GM08714 (cell line): ENCODE results near the gene EXOC7.
"Not testable (repeated sequence)": the region's sequence is repeated elsewhere in the genome, so short reads cannot be mapped to it uniquely, and the experiment has no call there.

Source experiments
- H3K4me3 ChIP-seq: fragments of 200-500 bp; sonication (Bioruptor generic); 2 replicates; pipeline ENCODE4 v1.5.1; 2014; ENCODE audit warnings: mild to moderate bottlenecking, low read length, inconsistent platforms
- ZNF274 ChIP-seq: IDR thresholded peaks from 2 replicates; pipeline ENCODE4 v1.6.1; 2012; ENCODE audit warnings: mild to moderate bottlenecking, low read depth, low read length

EXOC7 gene

DNA sequence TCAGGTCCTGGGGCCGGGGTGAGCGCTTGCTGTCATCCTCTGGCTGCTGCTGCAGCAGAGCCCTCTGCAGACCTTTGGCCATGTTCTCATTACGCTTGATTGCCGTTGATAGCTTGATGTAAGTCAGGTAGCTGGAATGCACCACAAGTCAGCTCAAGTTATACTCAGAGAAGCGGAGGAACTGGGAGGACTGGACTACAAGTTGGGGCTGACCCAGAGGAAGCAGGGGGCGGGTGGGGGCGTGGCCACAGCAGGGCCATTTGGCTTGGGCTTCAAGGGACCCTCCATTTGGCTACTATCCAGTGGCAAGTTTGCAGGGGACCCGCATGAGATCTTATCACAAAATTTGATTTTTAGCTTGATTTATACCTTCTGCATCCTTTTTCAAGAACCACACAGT, 57.5 kb downstream of the EXOC7 start:
- H3K4me3 ChIP-seq: no peak overlapping the region
- TF ChIP-seq ZNF274: no peak

DNA sequence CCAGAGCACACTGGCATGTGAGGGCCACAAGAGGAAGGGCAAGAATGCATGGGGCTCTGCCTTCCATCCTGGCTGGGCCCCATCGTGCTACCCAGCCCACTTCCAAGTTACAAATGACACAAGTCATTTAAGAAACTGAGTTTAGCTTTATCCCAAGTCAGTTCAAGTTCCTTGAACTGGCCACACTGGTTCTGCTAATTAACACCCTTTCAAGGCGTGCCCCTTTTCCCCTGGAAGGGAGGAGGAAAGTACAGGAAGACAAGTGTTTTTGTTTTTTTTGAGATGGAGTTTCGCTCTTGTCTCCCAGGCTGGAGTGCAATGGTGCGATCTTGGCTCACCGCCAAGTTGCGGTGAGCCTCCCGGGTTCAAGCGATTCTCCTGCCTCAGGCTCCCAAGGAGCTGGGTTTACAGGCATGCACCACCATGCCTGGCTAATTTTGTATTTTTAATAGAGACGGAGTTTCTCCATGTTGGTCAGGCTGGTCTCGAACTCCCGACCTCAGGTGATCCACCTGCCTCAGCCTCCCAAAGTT, 59.0 kb downstream of the EXOC7 start:
- H3K4me3 ChIP-seq: not testable (repeated sequence)

DNA sequence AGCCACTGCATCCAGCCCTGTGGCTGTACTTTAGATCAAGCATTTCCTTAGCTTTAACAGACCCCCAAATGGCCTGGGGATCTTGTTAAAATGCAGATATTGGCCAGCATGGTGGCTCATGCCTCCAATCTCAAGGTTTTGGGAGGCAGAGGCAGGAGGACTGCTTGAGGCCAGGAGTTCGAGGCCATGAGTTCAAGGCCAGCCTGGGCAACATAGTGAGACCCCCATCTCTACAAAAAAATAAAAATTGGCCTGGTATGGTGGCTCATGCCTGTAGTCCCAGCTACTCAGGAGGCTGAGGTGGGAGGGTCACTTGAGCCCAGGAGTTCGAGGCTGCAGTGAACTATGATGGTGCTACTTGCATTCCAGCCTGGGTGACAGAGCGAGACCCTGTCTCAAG, 60.7 kb downstream of the EXOC7 start:
- H3K4me3 ChIP-seq: not testable (repeated sequence)

DNA sequence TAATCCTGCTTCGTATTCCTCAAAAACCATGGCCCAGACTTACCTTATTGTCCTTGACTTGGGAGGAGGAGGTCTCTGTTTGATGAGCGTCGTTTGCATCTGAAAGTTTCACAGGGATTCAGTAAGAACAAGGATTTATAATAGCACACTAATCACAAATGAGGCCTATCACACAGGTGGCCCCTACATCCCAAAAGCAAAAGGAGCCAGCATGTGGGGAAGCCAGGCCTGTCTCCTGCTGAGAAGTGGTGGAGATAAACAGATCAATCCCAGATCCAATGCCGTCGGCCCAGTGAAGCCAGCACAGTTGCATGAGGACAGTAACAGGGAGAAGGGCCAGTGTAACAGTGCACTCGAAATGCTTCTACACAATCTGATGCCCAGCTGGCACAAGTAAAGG, 63.2 kb downstream of the EXOC7 start:
- TF ChIP-seq ZNF274: no peak
- no peak overlapping the region for H3K4me3 ChIP-seq

DNA sequence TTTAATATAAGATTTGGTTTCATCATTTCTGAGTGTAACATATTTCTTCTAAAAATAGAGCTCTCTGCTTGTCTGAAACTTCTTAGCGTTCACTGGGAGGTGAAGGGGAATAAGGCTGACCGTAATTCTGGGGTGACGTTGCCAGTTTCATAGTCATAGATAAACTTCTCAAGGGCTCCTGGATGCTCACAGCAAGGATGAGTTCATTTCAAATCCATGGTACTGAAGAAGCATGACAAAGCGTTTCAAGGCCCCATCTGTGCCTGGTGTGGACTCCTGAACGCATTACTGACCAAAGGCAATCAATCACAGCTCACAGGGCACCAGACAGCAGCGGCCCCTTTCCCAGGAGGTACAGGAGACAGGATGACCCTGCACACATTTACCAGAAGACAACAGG, 64.5 kb downstream of the EXOC7 start:
- TF ChIP-seq ZNF274: no peak
- H3K4me3 ChIP-seq: no peak overlapping the region

DNA sequence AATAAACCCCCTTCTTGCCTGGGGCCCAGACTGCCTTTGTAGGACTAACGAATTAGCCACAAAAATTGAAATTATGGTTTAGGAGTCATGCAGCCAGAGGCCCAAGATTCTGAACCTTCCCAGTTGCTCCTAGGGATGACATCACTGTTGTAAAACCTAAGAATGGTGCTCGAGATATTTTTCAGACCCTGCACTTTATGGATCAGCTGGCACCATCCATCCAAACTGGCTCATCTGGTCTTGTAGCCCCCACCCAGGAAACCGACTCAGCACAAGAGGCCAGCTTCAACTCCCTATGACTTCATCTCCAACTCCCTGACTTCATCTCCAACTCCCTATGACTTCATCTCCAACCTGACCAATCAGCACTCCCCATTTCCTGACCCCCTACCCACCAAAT, 65.5 kb downstream of the EXOC7 start:
- no peak overlapping the region for H3K4me3 ChIP-seq
- no peak for TF ChIP-seq ZNF274

DNA sequence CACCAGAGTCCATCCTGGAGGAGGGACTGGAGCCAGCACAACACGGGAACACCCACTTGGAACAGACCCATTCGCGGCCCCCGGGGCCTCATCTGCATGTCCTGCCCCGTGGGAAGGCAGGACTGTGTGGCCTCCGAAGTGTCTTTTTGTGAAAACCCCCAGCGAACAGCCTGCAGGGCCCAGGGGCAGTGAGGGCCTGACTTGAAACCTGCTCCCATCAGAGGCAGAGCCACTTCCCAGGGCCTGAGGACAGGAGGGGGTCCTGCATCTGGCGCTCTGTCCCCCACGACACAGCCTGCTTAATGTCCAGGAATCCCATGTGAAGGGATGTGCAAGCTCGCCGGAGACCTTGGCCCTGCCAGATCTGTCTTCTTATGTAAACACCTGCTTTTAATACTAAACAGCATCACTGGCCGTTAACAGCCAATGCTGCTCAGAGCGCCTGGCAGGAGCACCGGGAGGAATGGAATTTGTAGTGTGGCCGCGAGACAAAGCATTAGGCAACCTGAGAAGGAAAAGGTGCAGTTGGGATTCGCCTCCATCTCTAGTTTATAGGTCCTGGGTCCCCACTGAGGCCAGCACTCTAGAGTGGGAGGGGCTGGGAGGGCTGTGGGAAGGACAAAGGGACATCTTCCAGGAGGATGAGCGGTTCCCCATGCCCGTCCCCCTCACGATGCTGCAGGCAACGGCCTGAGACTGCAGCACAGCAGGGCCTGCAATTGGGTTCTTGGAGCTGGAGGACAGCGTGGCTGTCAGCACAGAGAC, 66.9 kb downstream of the EXOC7 start:
- no peak overlapping the region for H3K4me3 ChIP-seq
- TF ChIP-seq ZNF274: no peak

DNA sequence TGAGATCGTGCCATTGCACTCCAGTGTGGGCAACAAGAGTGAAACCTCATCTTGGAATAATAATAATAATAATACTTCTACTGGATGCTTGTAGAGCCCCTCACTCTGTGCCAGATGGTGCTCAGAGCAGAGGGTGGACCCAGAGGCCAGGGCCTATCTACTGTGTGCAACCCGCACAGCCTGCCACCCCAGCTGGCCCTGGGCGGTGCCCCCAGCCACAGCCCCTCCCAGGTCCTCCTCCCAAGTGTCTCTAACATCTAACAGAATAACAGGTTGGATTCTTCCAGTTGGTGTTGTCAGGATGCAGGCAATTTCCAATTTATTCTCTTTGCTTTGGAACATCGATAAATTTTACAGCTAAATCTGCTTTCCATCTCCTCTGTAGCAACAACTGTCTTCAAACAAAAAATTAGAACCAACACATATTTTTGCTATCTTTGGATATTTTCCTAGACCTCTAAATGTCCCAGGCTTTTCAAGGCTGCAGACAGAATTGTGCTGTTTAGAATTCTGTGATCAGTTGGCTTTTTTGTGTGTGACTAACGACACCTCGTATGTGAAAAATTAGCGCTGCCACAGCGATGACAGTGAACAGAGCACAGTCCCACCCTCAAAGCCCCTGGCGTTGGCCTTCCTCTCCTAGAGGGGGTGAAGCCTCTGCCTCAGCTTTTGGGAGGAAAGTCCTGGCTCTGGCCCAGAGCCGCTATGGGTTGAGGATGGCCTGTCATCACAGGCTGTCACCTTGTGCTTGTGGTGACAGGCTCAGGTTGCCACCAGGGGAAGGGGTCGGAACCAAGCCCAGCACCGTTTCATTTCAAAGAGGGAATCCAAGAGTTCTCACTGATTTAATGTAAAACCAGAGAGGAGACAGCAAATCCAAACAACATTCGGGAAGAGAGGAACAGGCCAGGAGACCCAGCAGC, 68.9 kb downstream of the EXOC7 start:
- TF ChIP-seq ZNF274: no peak

DNA sequence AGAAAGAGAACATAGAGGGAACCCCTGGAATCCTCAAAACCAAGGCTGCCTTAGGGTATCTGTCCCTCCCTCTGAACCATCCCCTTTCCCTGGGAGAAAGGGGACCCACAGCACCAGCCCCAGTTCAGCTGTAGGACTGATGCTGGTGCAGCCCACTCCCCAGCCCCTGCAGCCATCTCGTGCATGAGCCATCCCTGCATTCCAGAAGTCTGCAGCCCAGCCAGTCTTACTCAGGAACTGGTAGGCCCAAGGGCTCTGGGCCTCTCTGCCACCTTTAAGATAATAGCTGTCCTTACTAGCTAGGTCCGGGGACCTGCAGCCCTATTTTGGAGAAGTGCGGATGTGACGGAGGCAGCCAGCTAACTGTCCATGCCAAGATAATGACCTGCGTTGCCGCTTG, 70.4 kb downstream of the EXOC7 start:
- no peak for TF ChIP-seq ZNF274
- no peak overlapping the region for H3K4me3 ChIP-seq

More for the DNA sequence above, 68.9 kb downstream of the EXOC7 start:
- no peak overlapping the region for H3K4me3 ChIP-seq

DNA sequence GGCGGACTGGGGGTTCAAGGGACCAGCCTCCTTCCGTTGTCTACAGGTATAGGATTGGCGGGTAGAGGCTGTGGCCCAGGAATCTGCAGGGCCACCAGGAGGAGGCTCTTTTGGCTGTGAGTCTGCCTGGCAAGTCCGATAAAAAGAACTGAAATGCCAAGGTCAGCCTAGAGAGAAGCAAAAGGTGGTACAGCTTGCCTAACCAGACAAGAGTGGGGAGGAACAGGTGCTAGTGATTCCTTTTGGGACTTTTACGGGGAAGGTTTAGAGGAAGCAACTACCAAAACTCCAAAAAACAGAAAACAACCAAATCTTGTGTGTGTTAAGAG, 70.8 kb downstream of the EXOC7 start:
- no peak for TF ChIP-seq ZNF274

DNA sequence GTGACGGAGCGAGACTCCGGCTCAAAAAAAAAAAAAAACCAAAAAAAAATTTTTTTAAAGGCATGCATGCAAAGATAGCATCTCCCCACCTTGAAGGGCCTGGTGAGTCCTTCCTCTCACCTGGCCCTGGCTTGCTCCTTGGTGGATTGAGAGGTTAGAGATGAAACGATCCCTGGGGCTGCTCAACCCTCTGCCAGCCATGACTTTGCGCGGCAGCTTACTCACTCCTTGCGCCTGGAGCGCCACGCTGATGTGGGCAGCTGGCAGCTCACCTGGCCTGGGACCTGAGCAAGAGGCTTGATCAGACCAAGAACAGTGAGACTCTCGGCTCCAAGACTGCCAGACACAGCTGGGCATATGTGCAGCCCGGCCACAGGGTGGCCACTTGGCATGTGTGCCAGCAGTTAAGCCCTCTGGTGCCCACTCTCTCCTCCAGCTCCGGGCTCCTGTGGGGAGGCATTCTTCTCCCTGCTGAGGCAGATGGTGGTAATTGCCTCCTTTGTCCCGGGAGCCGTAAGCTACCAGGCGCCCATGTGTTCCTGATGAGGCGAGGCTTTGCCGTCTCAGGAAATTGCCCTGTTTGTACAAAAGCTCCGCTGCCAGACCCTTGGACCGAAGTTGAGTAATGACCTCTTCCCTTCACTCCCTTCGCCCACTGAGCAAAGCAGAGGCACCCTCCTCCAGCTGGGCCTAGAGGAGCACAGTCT, 71.4 kb downstream of the EXOC7 start:
- TF ChIP-seq ZNF274: no peak
- H3K4me3 ChIP-seq: no peak overlapping the region

More for the DNA sequence above, 70.8 kb downstream of the EXOC7 start:
- H3K4me3 ChIP-seq: no peak overlapping the region
